IPS DF 4.7 (cell line): ENCODE results near the gene LRRFIP1.
"Not testable (repeated sequence)": the region's sequence is repeated elsewhere in the genome, so short reads cannot be mapped to it uniquely, and the experiment has no call there.

Experiments used
- DNase-seq: peaks from one replicate; pipeline ENCODE4 v3.0.0-alpha.2; 2013; ENCODE audit warnings: low spot score; ENCODE audit errors: extremely low read depth

LRRFIP1 gene

GRCh38 chr2:237596520-237597195 lies 30.7 kb upstream of the LRRFIP1 start:
- no peak for DNase-seq

GRCh38 chr2:237597196-237598145 lies 29.9 kb upstream of the LRRFIP1 start:
- DNase-seq, result no peak

GRCh38 chr2:237598468-237599208 lies 28.7 kb upstream of the LRRFIP1 start:
- DNase-seq, result no peak

- DNase-seq, result no peak
Observed at GRCh38 chr2:237599465-237600110, 27.8 kb upstream of the LRRFIP1 start.

- DNase-seq, result no peak
Observed at GRCh38 chr2:237600205-237600846, 27.1 kb upstream of the LRRFIP1 start.

GRCh38 chr2:237601453-237602116 lies 25.8 kb upstream of the LRRFIP1 start:
- DNase-seq, result no peak

GRCh38 chr2:237602409-237602808 lies 25.0 kb upstream of the LRRFIP1 start:
- DNase-seq, result no peak

GRCh38 chr2:237603049-237603717 lies 24.2 kb upstream of the LRRFIP1 start:
- DNase-seq, result no peak

- no peak for DNase-seq
Observed at GRCh38 chr2:237603718-237604362, 23.5 kb upstream of the LRRFIP1 start.

GRCh38 chr2:237604391-237604790 lies 23.0 kb upstream of the LRRFIP1 start:
- DNase-seq, result no peak

- no peak for DNase-seq
Observed at GRCh38 chr2:237604960-237605359, 22.4 kb upstream of the LRRFIP1 start.

- DNase-seq, result not testable (repeated sequence)
Observed at GRCh38 chr2:237606522-237606921, 20.9 kb upstream of the LRRFIP1 start.

GRCh38 chr2:237612527-237613357 lies 14.6 kb upstream of the LRRFIP1 start:
- DNase-seq, result no peak

GRCh38 chr2:237613679-237614078 lies 13.7 kb upstream of the LRRFIP1 start:
- DNase-seq, result no peak

GRCh38 chr2:237614151-237614720 lies 13.2 kb upstream of the LRRFIP1 start:
- peak; percentile 91 for DNase-seq

- no peak for DNase-seq
Observed at GRCh38 chr2:237615631-237616249, 11.6 kb upstream of the LRRFIP1 start.

- no peak for DNase-seq
Observed at GRCh38 chr2:237616373-237616733, 11.0 kb upstream of the LRRFIP1 start.
